ENCODE results near the gene PGC. TPM values are rescaled to one million over a fixed set of nuclear protein-coding genes. Genes with fewer than 3 reads are reported as not detected.

PGC gene
- total and polyA plus RNA-seq, 2 donors (not counting 3 experiments of a cell fraction or from before 2014, with no cell fraction given): not detected

GRCh38 chr6:41744236-41744787 is 2.9 kb downstream of the PGC start:
- no peaks in the 10 kb centered on the region for H3K4me1 ChIP-seq (ENCODE audit: control insufficient read depth, extremely low read depth, insufficient read depth, low read length)
- no peaks in the 10 kb centered on the region for H3K36me3 ChIP-seq (ENCODE audit: control insufficient read depth in 2 of 2, extremely low read depth in 1 of 2, insufficient read depth in 2 of 2, low read length in 2 of 2)
- H2AFZ ChIP-seq (ENCODE audit: low read depth, low read length): no peak overlapping the region
- H3K4me3 ChIP-seq (replicated peaks in 1 of 3; ENCODE audit: insufficient read depth in 1 of 3, low read depth in 1 of 3, low read length in 3 of 3): no peak overlapping the region
- no peaks in the 10 kb centered on the region for H3K9me3 ChIP-seq (replicated peaks; ENCODE audit: control insufficient read depth, insufficient read depth, low read length)
- no peak for FAIRE-seq
- no peaks in the 10 kb centered on the region for H4K20me1 ChIP-seq (replicated peaks; ENCODE audit: control insufficient read depth, extremely low read depth, insufficient read depth, low read length)
- H3K27me3 ChIP-seq (ENCODE audit: control insufficient read depth in 2 of 2, insufficient read depth in 2 of 2, low read length in 2 of 2): peaks cover 0 to 3% of the 10 kb centered on the region in 2 experiments
- no peaks in the 10 kb centered on the region for H3K79me2 ChIP-seq (ENCODE audit: control insufficient read depth, insufficient read depth, low read length)
- ChIA-PET CTCF (no interaction called here), POLR2A (no interaction called here)
- BruUV-seq (replicated peaks): no TSS peak
- no peaks in the 10 kb centered on the region for H3K9me1 ChIP-seq (replicated peaks; ENCODE audit: control insufficient read depth, extremely low read depth, insufficient read depth, low read length)
- DNase-seq (ENCODE audit: low read depth, low spot score): no peak
- H3K9ac ChIP-seq (replicated peaks; ENCODE audit: extremely low read depth, insufficient read depth, low read length): no peak overlapping the region
- TF ChIP-seq GATA2 (IDR thresholded peaks at IDR 0.05; ENCODE audit: insufficient read depth, insufficient read length, low read depth, low read length) (no peak), CTCF (IDR thresholded peaks at IDR 0.05; ENCODE audit: extremely low read depth in 1 of 2, insufficient read depth in 1 of 2, low read depth in 1 of 2, low read length in 2 of 2) (no peak), JUN (IDR thresholded peaks at IDR 0.05; ENCODE audit: borderline replicate concordance, insufficient read depth, insufficient read length, low read depth) (no peak), FOS (IDR thresholded peaks at IDR 0.05; ENCODE audit: borderline replicate concordance, insufficient read depth, low read length) (no peak), POLR2A (IDR thresholded peaks at IDR 0.05; ENCODE audit: low read depth, low read length) (no peak), POLR2AphosphoS5 (IDR thresholded peaks at IDR 0.05; ENCODE audit: insufficient read depth, low read depth, low read length) (no peak), MYC (IDR thresholded peaks at IDR 0.05; ENCODE audit: low read depth, low read length) (no peak), EZH2 (IDR thresholded peaks at IDR 0.05; ENCODE audit: borderline replicate concordance, low read depth, low read length, severe bottlenecking) (no peak)
- TF ChIP-seq, protein P1, sequence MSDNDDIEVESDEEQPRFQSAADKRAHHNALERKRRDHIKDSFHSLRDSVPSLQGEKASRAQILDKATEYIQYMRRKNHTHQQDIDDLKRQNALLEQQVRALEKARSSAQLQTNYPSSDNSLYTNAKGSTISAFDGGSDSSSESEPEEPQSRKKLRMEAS (IDR thresholded peaks at IDR 0.05; ENCODE audit: insufficient read depth, insufficient read length): no peak
- intact Hi-C loops (cut with micrococcal nuclease): no loop called here
- H3K27ac ChIP-seq (ENCODE audit: insufficient read depth, low read depth, low read length): no peak overlapping the region
- H3K4me2 ChIP-seq (ENCODE audit: insufficient read depth, low read length): no peak overlapping the region
- dilution Hi-C loops (cut with MboI; ENCODE audit: extremely low pct_ligation_motif_present, low sequenced_read_pairs): no loop called here

Measured in endothelial cell of umbilical vein (primary cell).